ENCODE data around the gene PALM.
A peak's percentile ranks its signal among the peaks of the same experiment; 100 is the strongest.
"Not testable (repeated sequence)": the region's sequence is repeated elsewhere in the genome, so short reads cannot be mapped to it uniquely, and the experiment has no call there.

The PALM gene

GRCh38 chr19:708154-709143, at the start of gene PALM:
TSS of gene PALM (plus strand) at chr19:708935. CDS start at chr19:709147, 212 bp downstream.
- peak; percentile 76 for DNase-seq (ENCODE audit: low spot score)

- no peak for DNase-seq (ENCODE audit: low spot score)
Measured at GRCh38 chr19:660793-661426, 47.8 kb upstream of the PALM start.

- DNase-seq (ENCODE audit: low spot score): no peak
Measured at GRCh38 chr19:661427-662196, 47.1 kb upstream of the PALM start.

- no peak for DNase-seq (ENCODE audit: low spot score)
Measured at GRCh38 chr19:662207-662961, 46.4 kb upstream of the PALM start.

GRCh38 chr19:662962-663681, 45.6 kb upstream of the PALM start, which contains the start of gene RNF126:
TSS of gene RNF126 (minus strand) at chr19:663214. CDS start at chr19:663121, 93 bp downstream.
- DNase-seq (ENCODE audit: low spot score): peak; percentile 94

- no peak for DNase-seq (ENCODE audit: low spot score)
Measured at GRCh38 chr19:663682-664117, 45.0 kb upstream of the PALM start.

- peak; percentile 95 for DNase-seq (ENCODE audit: low spot score)
Measured at GRCh38 chr19:664913-665443, 43.8 kb upstream of the PALM start.

- not testable (repeated sequence) for DNase-seq (ENCODE audit: low spot score)
Measured at GRCh38 chr19:666985-667573, 41.7 kb upstream of the PALM start.

- not testable (repeated sequence) for DNase-seq (ENCODE audit: low spot score)
Measured at GRCh38 chr19:668675-669434, 39.9 kb upstream of the PALM start.

- DNase-seq (ENCODE audit: low spot score): no peak
Measured at GRCh38 chr19:670609-671075, 38.1 kb upstream of the PALM start.

- peak; percentile 43 for DNase-seq (ENCODE audit: low spot score)
Measured at GRCh38 chr19:674282-675151, 34.2 kb upstream of the PALM start.

GRCh38 chr19:676007-676338, 32.8 kb upstream of the PALM start:
- no peak for DNase-seq (ENCODE audit: low spot score)

- peak; percentile 54 for DNase-seq (ENCODE audit: low spot score)
Measured at GRCh38 chr19:676339-677105, 32.2 kb upstream of the PALM start, which contains the start of gene FSTL3. TSS of gene FSTL3 (plus strand) at chr19:676392. CDS start at chr19:676424, 32 bp downstream.

- no peak for DNase-seq (ENCODE audit: low spot score)
Measured at GRCh38 chr19:677201-677600, 31.5 kb upstream of the PALM start.

GRCh38 chr19:677601-678436, 30.9 kb upstream of the PALM start:
- peak; percentile 47 for DNase-seq (ENCODE audit: low spot score)

- peak; percentile 59 for DNase-seq (ENCODE audit: low spot score)
Measured at GRCh38 chr19:678791-679388, 29.8 kb upstream of the PALM start.
